Suprapubic skin (tissue), 4 donors: ENCODE data around the gene SEPTIN8. TPM values are rescaled to one million over a fixed set of nuclear protein-coding genes. Genes with fewer than 3 reads are reported as not detected.

ENCODE experiments used
- DNase-seq, 2 donors: peaks; one replicate each; pipeline ENCODE4 v3.0.0-alpha.2; 2019; ENCODE audit warnings: low spot score in 2 of 2
- H3K27ac ChIP-seq: fragments of 200-600 bp; sonication (generic); one replicate; pipeline ENCODE4 v1.5.1; 2019
- H3K27me3 ChIP-seq: fragments of 200-600 bp; sonication (generic); one replicate; pipeline ENCODE4 v1.5.1; 2019
- H3K36me3 ChIP-seq: fragments of 200-600 bp; sonication (generic); one replicate; pipeline ENCODE4 v1.5.1; 2019
- H3K4me1 ChIP-seq: fragments of 200-600 bp; sonication (generic); one replicate; pipeline ENCODE4 v1.5.1; 2019
- H3K4me3 ChIP-seq: fragments of 200-600 bp; sonication (generic); one replicate; pipeline ENCODE4 v1.5.1; 2019; ENCODE audit warnings: mild to moderate bottlenecking
- H3K9me3 ChIP-seq: fragments of 200-600 bp; sonication (generic); one replicate; pipeline ENCODE4 v1.5.1; 2019
- CTCF ChIP-seq, 2 donors: fragments of 200-600 bp in 1 of 2; fragments of 450-650 bp in 1 of 2; sonication (generic) in 1 of 2; IDR thresholded peaks; one replicate each; pipeline ENCODE4 v1.5.1; 2016 to 2019; ENCODE audit warnings: antibody characterized with exemption in 2 of 2, mild to moderate bottlenecking in 1 of 2, moderate library complexity in 1 of 2
- EP300 ChIP-seq: sonication (generic); formaldehyde crosslinking; IDR thresholded peaks from one replicate; pipeline ENCODE4 v1.6.1; 2017; ENCODE audit warnings: antibody characterized with exemption
- POLR2A ChIP-seq, 2 donors: fragments of 450-650 bp; IDR thresholded peaks; one replicate each; pipeline ENCODE4 v1.6.1; 2017; ENCODE audit warnings: antibody characterized with exemption in 2 of 2, mild to moderate bottlenecking in 2 of 2, moderate library complexity in 2 of 2
- POLR2AphosphoS5 ChIP-seq, 3 donors: sonication (generic); formaldehyde crosslinking; IDR thresholded peaks; one replicate each; pipeline ENCODE4 v1.6.1; 2017; ENCODE audit warnings: antibody characterized with exemption in 3 of 3
- WGBS: methylation state at CpG from one replicate; pipeline ENCODE4 v1.1.5; 2018; 5-methylcytosine and 5-hydroxymethylcytosine counted together
- total RNA-seq, 4 donors: library from RNA; depleted of rRNA; stranded (reverse); fragments of >200 nt; gene quantifications; one replicate each; pipeline ENCODE4 v1.1.0, GENCODE V29; 2016

Gene SEPTIN8
- total RNA-seq, 4 donors from 2014 or later = 75.9 to 85.0 (median 80.8) TPM

GRCh38 chr5:132750471-132751230, 26.4 kb downstream of the SEPTIN8 start:
- Histone ChIP-seq H3K9me3 (no peaks in the 10 kb centered on the region), H3K4me1 (peaks cover 16% of the 10 kb centered on the region), H3K36me3 (no peaks in the 10 kb centered on the region), H3K4me3 (no peak overlapping the region), H3K27ac (no peak overlapping the region), H3K27me3 (peaks cover 18% of the 10 kb centered on the region)
- TF ChIP-seq POLR2AphosphoS5 (IDR thresholded peaks at IDR 0.05) = no peak
- no peak for TF ChIP-seq POLR2A (IDR thresholded peaks at IDR 0.05)
- no peak for TF ChIP-seq CTCF (IDR thresholded peaks at IDR 0.05)
- no peak for TF ChIP-seq EP300
- 75% methylated on average over 10 of the region's 10 CpGs for WGBS
- no peak for DNase-seq

- 94% methylated on average over 2 of the region's 2 CpGs for WGBS
- no peak overlapping the region for H3K4me3 ChIP-seq
- DNase-seq = no peak
- no peaks in the 10 kb centered on the region for H3K9me3 ChIP-seq
- H3K27ac ChIP-seq = no peak overlapping the region
- TF ChIP-seq CTCF (IDR thresholded peaks at IDR 0.05) (no peak), POLR2AphosphoS5 (IDR thresholded peaks at IDR 0.05) (no peak), EP300 (no peak), POLR2A (IDR thresholded peaks at IDR 0.05) (no peak)
- H3K4me1 ChIP-seq = peaks cover 16% of the 10 kb centered on the region
- H3K36me3 ChIP-seq = no peaks in the 10 kb centered on the region
- peaks cover 25% of the 10 kb centered on the region for H3K27me3 ChIP-seq
Observed at GRCh38 chr5:132749506-132749905, 27.5 kb downstream of the SEPTIN8 start.

- no peak overlapping the region for H3K27ac ChIP-seq
- H3K27me3 ChIP-seq = peaks cover 25% of the 10 kb centered on the region
- H3K4me3 ChIP-seq = no peak overlapping the region
- 88% methylated on average over 10 of the region's 10 CpGs for WGBS
- no peak for DNase-seq
- H3K9me3 ChIP-seq = no peaks in the 10 kb centered on the region
- TF ChIP-seq POLR2AphosphoS5 (IDR thresholded peaks at IDR 0.05) = no peak
- peaks cover 16% of the 10 kb centered on the region for H3K4me1 ChIP-seq
- H3K36me3 ChIP-seq = no peaks in the 10 kb centered on the region
Observed at GRCh38 chr5:132748522-132749000, 28.5 kb downstream of the SEPTIN8 start.

GRCh38 chr5:132747616-132748440, 29.2 kb downstream of the SEPTIN8 start:
- no peak for DNase-seq
- Histone ChIP-seq H3K36me3 (no peaks in the 10 kb centered on the region), H3K4me1 (peaks cover 16% of the 10 kb centered on the region), H3K27ac (no peak overlapping the region), H3K9me3 (no peaks in the 10 kb centered on the region), H3K27me3 (peaks cover 25% of the 10 kb centered on the region), H3K4me3 (peak overlapping the region; percentile 61)
- TF ChIP-seq POLR2AphosphoS5 (IDR thresholded peaks at IDR 0.05) = no peak
- no peak for TF ChIP-seq EP300
- no peak for TF ChIP-seq CTCF (IDR thresholded peaks at IDR 0.05)
- TF ChIP-seq POLR2A (IDR thresholded peaks at IDR 0.05) = no peak
- 90% methylated on average over 8 of the region's 76 CpGs for WGBS

- Histone ChIP-seq H3K4me3 (peak within 1 kb of the TSS; percentile 61), H3K27me3 (peaks cover 32% of the 10 kb centered on the region), H3K36me3 (no peaks in the 10 kb centered on the region), H3K4me1 (peaks cover 15% of the 10 kb centered on the region), H3K9me3 (no peaks in the 10 kb centered on the region), H3K27ac (no peak within 1 kb of the TSS)
- 14% methylated on average over 5 of the region's 59 CpGs for WGBS
- DNase-seq = no peak
- no peak for TF ChIP-seq POLR2A (IDR thresholded peaks at IDR 0.05)
- TF ChIP-seq CTCF (IDR thresholded peaks at IDR 0.05) = no peak
- no peak for TF ChIP-seq EP300
- no peak for TF ChIP-seq POLR2AphosphoS5 (IDR thresholded peaks at IDR 0.05)
Observed at GRCh38 chr5:132746954-132747615, 30.0 kb downstream of the SEPTIN8 start, which contains the start of gene CCNI2. CCNI2 (plus strand) TSS chr5:132747426; CDS start chr5:132747496, 70 bp downstream.
